ENCODE measurements around the gene TSC22D2.

The TSC22D2 gene

DNA sequence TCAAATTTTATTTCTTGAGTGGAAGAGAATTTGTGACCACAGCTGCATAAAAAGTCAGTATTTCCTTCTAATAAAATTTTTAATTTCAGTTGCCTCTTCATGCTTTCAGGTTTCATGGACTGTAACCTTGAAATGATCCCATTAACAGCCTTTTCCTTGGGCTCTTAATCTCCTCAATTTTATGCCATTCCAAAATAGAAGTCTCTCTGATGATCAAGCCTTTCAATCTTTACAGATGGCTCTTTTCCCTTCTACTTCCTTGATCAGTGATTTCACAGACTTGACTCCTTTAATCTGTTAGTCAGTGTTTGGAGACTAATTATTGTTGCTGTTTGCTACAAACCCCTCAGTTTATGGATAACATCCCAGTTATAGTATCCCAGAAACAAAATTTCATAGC lies 11.9 kb downstream of the TSC22D2 start:
- TF ChIP-seq, protein P1, sequence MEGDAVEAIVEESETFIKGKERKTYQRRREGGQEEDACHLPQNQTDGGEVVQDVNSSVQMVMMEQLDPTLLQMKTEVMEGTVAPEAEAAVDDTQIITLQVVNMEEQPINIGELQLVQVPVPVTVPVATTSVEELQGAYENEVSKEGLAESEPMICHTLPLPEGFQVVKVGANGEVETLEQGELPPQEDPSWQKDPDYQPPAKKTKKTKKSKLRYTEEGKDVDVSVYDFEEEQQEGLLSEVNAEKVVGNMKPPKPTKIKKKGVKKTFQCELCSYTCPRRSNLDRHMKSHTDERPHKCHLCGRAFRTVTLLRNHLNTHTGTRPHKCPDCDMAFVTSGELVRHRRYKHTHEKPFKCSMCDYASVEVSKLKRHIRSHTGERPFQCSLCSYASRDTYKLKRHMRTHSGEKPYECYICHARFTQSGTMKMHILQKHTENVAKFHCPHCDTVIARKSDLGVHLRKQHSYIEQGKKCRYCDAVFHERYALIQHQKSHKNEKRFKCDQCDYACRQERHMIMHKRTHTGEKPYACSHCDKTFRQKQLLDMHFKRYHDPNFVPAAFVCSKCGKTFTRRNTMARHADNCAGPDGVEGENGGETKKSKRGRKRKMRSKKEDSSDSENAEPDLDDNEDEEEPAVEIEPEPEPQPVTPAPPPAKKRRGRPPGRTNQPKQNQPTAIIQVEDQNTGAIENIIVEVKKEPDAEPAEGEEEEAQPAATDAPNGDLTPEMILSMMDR (IDR thresholded peaks at IDR 0.05; ENCODE audit: low read length, missing control alignments) = no peak
- no peak for DNase-seq (ENCODE audit: low read depth)
- no peak overlapping the region for H3K4me3 ChIP-seq (replicated peaks; ENCODE audit: low read depth, low read length)

- DNase-seq (ENCODE audit: low read depth) = no peak
- H3K4me3 ChIP-seq (replicated peaks; ENCODE audit: low read depth, low read length) = no peak overlapping the region
- TF ChIP-seq, protein P1 (IDR thresholded peaks at IDR 0.05; ENCODE audit: low read length, missing control alignments) = no peak
These were observed 13.2 kb downstream of the TSC22D2 start for GRCh38 chr3:150421256-150421655.

GRCh38 chr3:150421799-150422548 lies 13.9 kb downstream of the TSC22D2 start:
- DNase-seq (ENCODE audit: low read depth) = peak; percentile 39
- TF ChIP-seq, protein P1 (IDR thresholded peaks at IDR 0.05; ENCODE audit: low read length, missing control alignments) = no peak
- H3K4me3 ChIP-seq (replicated peaks; ENCODE audit: low read depth, low read length) = no peak overlapping the region

DNA sequence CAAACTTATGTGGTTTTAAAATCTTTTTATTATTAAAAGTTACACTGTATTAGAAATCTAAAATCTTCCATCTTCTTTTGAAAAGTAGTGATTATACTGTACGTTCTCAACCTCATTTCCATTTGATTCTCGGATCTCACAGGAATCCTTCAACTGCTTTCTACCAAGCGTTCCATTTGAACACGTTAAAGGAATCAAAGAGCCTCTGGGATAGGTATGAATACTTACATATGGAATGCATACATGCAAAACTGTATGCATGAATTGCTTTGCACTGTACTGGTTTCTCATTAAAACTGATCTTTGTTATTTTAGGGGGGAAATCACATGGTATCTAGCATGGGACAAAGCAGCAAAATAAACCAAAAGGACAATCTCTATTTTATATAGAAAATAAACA lies 14.8 kb downstream of the TSC22D2 start:
- TF ChIP-seq, protein P1 (IDR thresholded peaks at IDR 0.05; ENCODE audit: low read length, missing control alignments) = no peak
- no peak for DNase-seq (ENCODE audit: low read depth)
- H3K4me3 ChIP-seq (replicated peaks; ENCODE audit: low read depth, low read length) = no peak overlapping the region

DNA sequence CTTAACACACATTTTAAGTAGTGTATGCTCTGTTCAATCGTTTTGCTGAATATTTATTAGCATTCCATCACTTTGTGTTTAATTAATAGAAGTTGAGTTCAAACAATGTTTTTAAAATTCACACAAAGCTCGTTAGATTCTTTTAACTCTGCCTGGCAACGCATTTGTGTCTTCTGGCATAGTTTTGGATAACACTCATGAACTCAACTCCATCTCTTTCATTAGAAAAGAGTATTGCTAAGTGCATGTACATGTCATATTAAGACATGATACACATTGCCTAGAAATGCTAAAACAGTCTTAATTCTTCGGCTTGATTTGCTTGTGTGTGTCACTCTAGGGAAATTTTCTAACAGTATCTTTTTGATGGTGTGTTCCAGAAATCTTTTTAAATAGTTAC lies 15.7 kb downstream of the TSC22D2 start:
- no peak for DNase-seq (ENCODE audit: low read depth)
- TF ChIP-seq, protein P1 (IDR thresholded peaks at IDR 0.05; ENCODE audit: low read length, missing control alignments) = no peak

GRCh38 chr3:150426292-150426691 lies 18.2 kb downstream of the TSC22D2 start:
- DNase-seq (ENCODE audit: low read depth) = no peak
- TF ChIP-seq, protein P1 (IDR thresholded peaks at IDR 0.05; ENCODE audit: low read length, missing control alignments) = no peak
- no peak overlapping the region for H3K4me3 ChIP-seq (replicated peaks; ENCODE audit: low read depth, low read length)

More for the DNA sequence above, 15.7 kb downstream of the TSC22D2 start:
- H3K4me3 ChIP-seq (replicated peaks; ENCODE audit: low read depth, low read length) = no peak overlapping the region

GRCh38 chr3:150428562-150428961 lies 20.5 kb downstream of the TSC22D2 start:
- DNase-seq (ENCODE audit: low read depth) = no peak
- H3K4me3 ChIP-seq (replicated peaks; ENCODE audit: low read depth, low read length) = no peak overlapping the region
- TF ChIP-seq, protein P1 (IDR thresholded peaks at IDR 0.05; ENCODE audit: low read length, missing control alignments) = no peak
